Activated CD4-positive, alpha-beta T cell treated with anti-CD3 and anti-CD28 coated beads, Interleukin-2, amount 10 ng/mL, durations not matched to agents 24 days and 14 days (primary cell): Measurements from ENCODE around the gene LRRC4C. TPM values are rescaled to one million over a fixed set of nuclear protein-coding genes. Genes with fewer than 3 reads are reported as not detected.

ENCODE experiments used
- DNase-seq: peaks from one replicate; pipeline ENCODE4 v3.0.0; 2022
- H3K27ac Mint-ChIP-seq: one replicate; pipeline ENCODE4 v1.8.0; 2022; ENCODE audit warnings: mild to moderate bottlenecking, mixed read lengths
- H3K27me3 Mint-ChIP-seq: one replicate; pipeline ENCODE4 v1.8.0; 2022; ENCODE audit warnings: mixed read lengths
- H3K36me3 Mint-ChIP-seq: one replicate; pipeline ENCODE4 v1.8.0; 2022; ENCODE audit warnings: low read depth, mild to moderate bottlenecking, mixed read lengths
- H3K4me1 Mint-ChIP-seq: one replicate; pipeline ENCODE4 v1.8.0; 2021; ENCODE audit warnings: mixed read lengths
- H3K4me3 Mint-ChIP-seq: one replicate; pipeline ENCODE4 v1.8.0; 2022; ENCODE audit warnings: mild to moderate bottlenecking, moderate library complexity, mixed read lengths
- H3K9me3 Mint-ChIP-seq: one replicate; pipeline ENCODE4 v1.8.0; 2021; ENCODE audit warnings: mixed read lengths
- intact Hi-C: fragments of 100-400 bp; cut with micrococcal nuclease; formaldehyde crosslinking; loops from one replicate; pipeline ENCODE4 v1.15.1; 2023
- total RNA-seq: library from RNA; stranded (reverse); gene quantifications from 2 replicates; pipeline ENCODE4 v1.2.3, GENCODE V29; 2022

Gene LRRC4C
- total RNA-seq, 1 donor from 2014 or later, result not detected

DNA sequence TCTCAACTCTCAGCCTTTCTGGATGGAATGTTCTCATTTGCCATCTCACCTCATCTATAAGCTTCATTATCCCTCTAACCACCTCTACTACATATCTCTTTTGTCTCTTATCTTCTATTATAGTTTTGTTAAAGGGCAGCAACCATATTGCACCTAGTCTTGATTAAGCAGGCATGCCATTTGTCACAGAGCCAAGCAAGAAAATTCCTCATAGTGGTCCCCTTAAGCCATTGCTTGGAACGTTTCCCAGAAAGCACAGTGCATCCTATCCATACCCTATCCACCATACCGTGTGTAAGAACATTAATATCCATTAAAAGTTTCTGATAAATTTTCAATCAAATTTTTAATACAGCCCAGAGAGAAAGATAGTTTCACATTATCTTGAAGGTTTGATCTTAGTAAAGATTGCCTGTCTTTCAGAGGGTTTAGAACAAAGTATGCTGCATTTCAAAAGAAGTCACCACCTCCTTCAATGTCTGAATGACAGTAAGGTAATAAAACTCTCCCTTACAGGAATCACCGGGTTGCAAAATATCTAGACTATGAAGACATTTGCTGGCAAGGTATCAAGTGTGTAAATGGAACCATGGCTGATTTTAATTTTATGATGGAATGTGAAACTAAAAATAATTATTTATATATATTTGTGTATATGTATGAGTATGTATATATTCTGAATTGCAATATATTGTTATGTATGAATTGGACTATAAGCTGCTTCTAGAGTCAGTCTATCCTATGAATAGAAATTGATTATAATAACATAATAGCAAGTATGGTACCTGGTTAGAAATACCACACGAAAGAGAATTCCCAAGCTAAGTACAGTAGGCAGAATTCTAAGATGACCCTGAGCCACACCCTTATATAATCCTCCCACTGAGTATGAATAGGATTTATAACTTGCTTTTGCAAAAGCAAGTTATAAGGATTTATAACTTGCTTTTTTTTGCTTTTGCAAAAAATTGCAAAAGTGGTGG lies 1296.3 kb downstream of the LRRC4C start:
- DNase-seq, result no peak
- H3K27ac Mint-ChIP-seq, result no peak overlapping the region
- intact Hi-C loops, result no loop called here
- H3K4me1 Mint-ChIP-seq, result no peaks in the 10 kb centered on the region
- H3K4me3 Mint-ChIP-seq, result no peak overlapping the region
- H3K27me3 Mint-ChIP-seq, result no peaks in the 10 kb centered on the region
- H3K36me3 Mint-ChIP-seq, result no peaks in the 10 kb centered on the region
- H3K9me3 Mint-ChIP-seq, result peaks cover 10% of the 10 kb centered on the region

DNA sequence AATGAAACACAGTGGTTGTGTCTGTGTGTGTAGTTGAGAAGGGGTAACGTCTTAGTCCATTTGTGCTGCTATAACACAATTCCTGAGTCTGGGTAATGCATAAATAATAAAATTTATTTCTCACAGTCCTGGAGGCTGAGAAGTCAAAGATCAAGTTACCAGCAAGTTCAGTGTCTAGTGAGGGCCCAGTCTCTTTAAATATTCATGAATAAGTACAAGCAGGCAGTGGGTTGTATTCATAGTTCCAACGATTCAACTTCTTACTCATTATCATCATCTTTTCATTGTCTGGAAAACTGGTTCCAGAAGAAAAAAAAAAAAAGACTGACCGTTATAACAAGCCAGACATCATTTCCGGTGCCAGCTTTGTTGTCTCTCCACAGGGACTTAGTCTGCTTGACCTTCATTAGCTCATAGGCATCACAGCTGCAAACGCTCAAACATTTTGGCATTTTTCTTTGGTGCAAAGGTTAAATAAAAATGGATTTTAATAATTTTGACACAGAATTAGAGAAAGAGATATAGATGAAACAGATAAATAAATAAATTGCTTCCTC lies 1297.5 kb downstream of the LRRC4C start:
- Mint-ChIP-seq H3K4me3 (no peak overlapping the region), H3K27ac (no peak overlapping the region), H3K36me3 (no peaks in the 10 kb centered on the region), H3K27me3 (no peaks in the 10 kb centered on the region), H3K4me1 (no peaks in the 10 kb centered on the region), H3K9me3 (peaks cover 15% of the 10 kb centered on the region)
- intact Hi-C loops, result no loop called here
- DNase-seq, result no peak

DNA sequence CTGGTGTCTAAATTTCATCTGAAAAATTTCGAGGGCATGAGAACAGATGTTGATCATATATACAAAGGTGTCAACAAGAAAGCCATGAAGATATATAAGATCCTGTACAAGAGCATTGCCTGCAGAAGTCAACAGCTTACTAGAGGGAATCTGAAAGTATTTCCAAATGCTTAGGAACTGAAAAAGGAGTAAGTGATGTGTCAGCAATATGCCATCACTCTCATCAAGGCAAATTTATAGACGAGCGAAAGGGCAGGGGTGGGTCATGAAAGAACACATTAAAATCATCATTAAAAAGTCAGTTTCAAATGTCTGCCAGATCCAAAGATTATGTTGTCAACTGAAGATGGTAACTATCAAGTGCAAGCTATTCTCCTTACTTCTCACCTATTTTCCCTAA lies 1299.0 kb downstream of the LRRC4C start:
- H3K9me3 Mint-ChIP-seq, result peaks cover 24% of the 10 kb centered on the region
- intact Hi-C loops, result no loop called here
- no peak overlapping the region for H3K4me3 Mint-ChIP-seq
- H3K27me3 Mint-ChIP-seq, result no peaks in the 10 kb centered on the region
- H3K36me3 Mint-ChIP-seq, result no peaks in the 10 kb centered on the region
- H3K27ac Mint-ChIP-seq, result no peak overlapping the region
- no peak for DNase-seq
- no peaks in the 10 kb centered on the region for H3K4me1 Mint-ChIP-seq

DNA sequence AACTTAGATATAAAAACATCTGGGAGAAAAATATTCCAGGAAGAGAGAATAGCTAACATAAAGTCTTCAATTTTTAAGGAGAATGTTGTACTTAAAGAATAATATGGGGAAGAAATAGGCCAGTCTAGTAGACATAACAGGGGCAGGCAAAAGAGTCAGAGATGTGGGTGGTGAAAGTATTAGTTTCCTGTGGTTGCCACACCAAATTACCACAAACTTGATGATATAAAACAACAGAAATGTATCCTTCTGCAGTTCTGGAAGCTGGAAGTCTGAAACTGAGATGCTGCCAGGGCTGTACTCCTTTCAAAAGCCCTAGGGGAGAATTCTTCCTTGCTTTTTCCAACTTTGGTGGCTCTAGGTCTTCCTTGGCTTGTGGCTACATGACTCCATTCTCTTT lies 1309.7 kb downstream of the LRRC4C start:
- Mint-ChIP-seq H3K4me3 (no peak overlapping the region), H3K36me3 (no peaks in the 10 kb centered on the region), H3K27ac (no peak overlapping the region), H3K9me3 (peaks cover 9% of the 10 kb centered on the region), H3K27me3 (no peaks in the 10 kb centered on the region), H3K4me1 (no peaks in the 10 kb centered on the region)
- DNase-seq, result no peak
- intact Hi-C loops, result no loop called here

DNA sequence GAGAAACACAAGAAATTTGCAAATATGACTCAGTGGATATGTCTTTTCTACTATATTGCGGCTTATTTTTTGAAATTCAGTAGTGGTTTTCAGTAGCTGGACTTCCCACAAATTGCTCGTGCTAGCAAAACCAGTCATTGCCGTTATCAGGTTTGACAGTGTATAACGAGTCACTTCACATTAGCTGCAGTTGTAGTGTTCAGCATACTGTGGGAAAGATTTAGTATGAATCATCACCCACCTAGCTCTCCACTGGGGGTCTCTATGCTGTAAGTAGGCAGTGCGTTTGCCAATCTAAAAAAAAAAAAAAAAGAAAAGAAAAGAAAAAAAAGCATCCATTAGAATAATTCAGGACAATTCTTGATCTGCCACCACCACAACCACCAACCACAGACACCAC lies 1318.9 kb downstream of the LRRC4C start:
- Mint-ChIP-seq H3K27ac (no peak overlapping the region), H3K4me3 (no peak overlapping the region), H3K36me3 (no peaks in the 10 kb centered on the region), H3K27me3 (no peaks in the 10 kb centered on the region), H3K4me1 (no peaks in the 10 kb centered on the region), H3K9me3 (peaks cover 4% of the 10 kb centered on the region)
- intact Hi-C loops, result no loop called here
- DNase-seq, result no peak

DNA sequence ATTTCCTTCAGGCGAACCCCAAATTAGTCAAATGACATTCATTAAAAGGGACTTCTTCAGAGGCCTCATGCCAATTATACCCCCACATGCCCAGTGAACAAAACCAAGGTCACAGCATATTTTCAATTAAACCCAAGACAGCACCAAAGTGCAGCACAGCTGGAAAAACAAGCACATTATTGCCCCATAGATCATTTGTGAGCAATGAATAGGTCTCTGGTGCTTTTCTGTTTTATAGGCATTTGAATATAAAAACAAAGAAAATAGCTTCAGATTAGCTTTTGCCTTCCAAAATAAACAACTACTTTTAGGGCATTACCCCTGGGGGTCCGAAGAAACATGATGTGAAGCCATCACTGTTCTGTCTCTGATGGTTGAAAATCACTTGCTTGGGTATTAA lies 1319.9 kb downstream of the LRRC4C start:
- Mint-ChIP-seq H3K36me3 (no peaks in the 10 kb centered on the region), H3K4me1 (no peaks in the 10 kb centered on the region), H3K27ac (no peak overlapping the region), H3K27me3 (no peaks in the 10 kb centered on the region), H3K4me3 (no peak overlapping the region), H3K9me3 (peaks cover 4% of the 10 kb centered on the region)
- intact Hi-C loops, result no loop called here
- no peak for DNase-seq

DNA sequence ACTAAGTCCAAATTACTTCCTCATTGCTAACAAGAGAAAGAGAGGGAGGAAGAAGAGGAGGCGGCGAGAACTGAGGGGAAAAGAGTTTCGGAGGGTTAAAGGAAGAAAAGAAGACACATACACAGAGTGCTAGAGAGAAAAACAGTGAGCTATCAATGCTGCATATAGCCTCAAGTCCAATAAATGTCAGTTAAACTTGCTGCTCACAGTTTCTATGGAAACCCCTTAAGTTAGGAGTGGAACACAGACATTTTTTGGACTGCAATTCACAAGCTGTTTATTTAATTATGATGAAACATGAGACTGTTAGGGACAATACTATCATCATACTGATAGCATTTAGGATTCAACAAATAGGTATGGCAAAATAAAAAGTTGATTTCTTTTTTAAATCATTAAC lies 1320.4 kb downstream of the LRRC4C start:
- H3K4me1 Mint-ChIP-seq, result no peaks in the 10 kb centered on the region
- H3K4me3 Mint-ChIP-seq, result no peak overlapping the region
- intact Hi-C loops, result no loop called here
- no peak overlapping the region for H3K27ac Mint-ChIP-seq
- no peaks in the 10 kb centered on the region for H3K36me3 Mint-ChIP-seq
- DNase-seq, result no peak
- H3K27me3 Mint-ChIP-seq, result no peaks in the 10 kb centered on the region
- peaks cover 4% of the 10 kb centered on the region for H3K9me3 Mint-ChIP-seq

DNA sequence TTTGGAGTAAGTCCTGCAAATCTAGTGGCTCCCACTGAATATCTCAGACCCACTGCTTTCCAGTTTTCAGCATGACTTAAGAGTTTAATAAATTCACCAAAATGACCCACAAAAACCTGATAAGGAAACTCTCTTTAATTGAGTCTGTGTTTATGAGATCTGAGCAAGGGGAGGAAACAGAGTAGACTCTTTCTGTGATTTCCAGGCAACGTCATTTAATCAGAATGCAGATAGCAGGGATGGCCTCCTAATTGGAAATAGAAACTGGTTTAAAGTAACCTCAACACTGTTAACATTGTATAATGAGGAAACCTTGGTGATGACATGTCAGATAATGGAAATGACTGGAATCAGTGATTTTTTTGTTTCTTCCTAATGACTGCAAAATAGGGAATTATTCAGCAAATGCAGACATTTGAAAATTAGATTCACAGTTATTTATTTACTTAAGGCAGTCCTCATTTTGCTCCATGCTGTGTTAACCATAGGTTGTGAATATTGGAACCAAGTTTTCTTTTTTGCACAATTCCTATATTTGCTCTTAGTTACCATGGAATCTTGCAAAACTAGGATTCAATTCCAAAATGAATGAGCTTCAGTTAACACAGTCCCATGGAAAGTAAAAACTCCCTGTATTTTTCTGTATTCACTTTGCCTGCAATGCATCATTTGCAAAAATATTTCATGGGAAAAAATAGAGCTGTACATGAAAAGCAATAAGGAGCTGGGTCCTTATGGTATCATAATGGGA lies 1324.5 kb downstream of the LRRC4C start:
- Mint-ChIP-seq H3K4me1 (no peaks in the 10 kb centered on the region), H3K9me3 (no peaks in the 10 kb centered on the region), H3K27ac (no peak overlapping the region), H3K27me3 (no peaks in the 10 kb centered on the region), H3K4me3 (no peak overlapping the region), H3K36me3 (no peaks in the 10 kb centered on the region)
- no peak for DNase-seq
- intact Hi-C loops, result no loop called here

DNA sequence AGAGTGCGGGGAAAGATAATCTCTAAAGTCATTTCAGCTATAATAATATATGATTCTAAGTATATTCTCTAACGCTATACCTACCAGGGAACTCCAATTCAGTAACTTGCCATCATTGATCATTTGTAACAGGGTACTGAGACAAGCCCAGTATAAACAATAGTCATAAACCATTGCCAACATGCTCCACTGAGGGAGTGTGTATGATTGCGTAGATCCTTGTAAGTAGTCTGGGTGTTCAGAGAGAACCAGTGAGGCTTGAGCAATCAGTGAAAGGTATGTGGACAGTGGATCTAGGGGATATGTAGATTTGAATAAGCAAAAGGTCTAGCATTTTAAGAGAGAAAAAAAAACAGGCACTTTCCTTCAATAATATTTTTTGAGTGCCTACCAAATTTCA lies 1326.0 kb downstream of the LRRC4C start:
- no peak overlapping the region for H3K27ac Mint-ChIP-seq
- H3K9me3 Mint-ChIP-seq, result no peaks in the 10 kb centered on the region
- no peak for DNase-seq
- intact Hi-C loops, result no loop called here
- H3K4me1 Mint-ChIP-seq, result no peaks in the 10 kb centered on the region
- H3K36me3 Mint-ChIP-seq, result no peaks in the 10 kb centered on the region
- H3K27me3 Mint-ChIP-seq, result no peaks in the 10 kb centered on the region
- no peak overlapping the region for H3K4me3 Mint-ChIP-seq

DNA sequence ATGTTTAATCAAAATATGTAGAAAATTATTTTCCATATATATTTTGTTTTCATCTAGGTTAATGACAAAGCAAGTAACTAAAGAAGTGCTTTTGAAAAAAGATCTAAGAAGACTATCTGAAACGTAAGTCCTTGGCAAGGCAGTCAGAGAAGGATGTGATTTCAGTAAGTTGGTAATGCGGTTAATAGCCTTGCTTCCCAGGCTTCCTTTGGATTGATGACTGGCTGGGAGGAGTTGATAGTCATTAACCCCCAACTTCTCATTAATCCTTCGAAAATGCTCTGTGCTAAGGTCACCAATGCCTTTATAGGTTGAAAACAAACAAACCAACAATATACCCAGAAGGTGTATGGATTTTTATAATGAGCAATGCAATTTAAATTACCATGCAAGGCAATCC lies 1326.5 kb downstream of the LRRC4C start:
- H3K27me3 Mint-ChIP-seq, result no peaks in the 10 kb centered on the region
- no peak overlapping the region for H3K4me3 Mint-ChIP-seq
- no peaks in the 10 kb centered on the region for H3K36me3 Mint-ChIP-seq
- no peaks in the 10 kb centered on the region for H3K4me1 Mint-ChIP-seq
- intact Hi-C loops, result no loop called here
- H3K27ac Mint-ChIP-seq, result no peak overlapping the region
- no peaks in the 10 kb centered on the region for H3K9me3 Mint-ChIP-seq
- DNase-seq, result no peak

DNA sequence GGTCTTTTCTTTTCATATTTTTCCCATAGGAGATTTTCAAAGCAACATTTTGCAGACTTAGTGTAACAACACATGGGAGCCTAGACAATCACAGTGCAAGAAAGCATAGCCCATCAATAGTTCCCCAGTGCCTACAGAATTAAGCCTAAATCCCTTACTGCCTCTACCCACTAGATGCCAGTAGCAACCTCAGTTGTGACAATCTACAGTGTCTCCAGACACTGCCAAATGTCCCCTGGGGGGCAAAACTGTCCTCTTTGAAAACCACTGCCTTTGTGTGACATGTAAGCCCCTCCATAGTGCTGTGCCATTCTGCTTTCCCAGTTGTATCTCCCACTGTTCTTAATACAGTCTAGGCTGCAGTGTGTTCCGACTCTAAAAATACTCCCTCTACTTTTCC lies 1329.0 kb downstream of the LRRC4C start:
- Mint-ChIP-seq H3K27ac (no peak overlapping the region), H3K4me1 (no peaks in the 10 kb centered on the region), H3K9me3 (no peaks in the 10 kb centered on the region), H3K4me3 (no peak overlapping the region), H3K36me3 (no peaks in the 10 kb centered on the region), H3K27me3 (no peaks in the 10 kb centered on the region)
- DNase-seq, result no peak
- intact Hi-C loops, result no loop called here

DNA sequence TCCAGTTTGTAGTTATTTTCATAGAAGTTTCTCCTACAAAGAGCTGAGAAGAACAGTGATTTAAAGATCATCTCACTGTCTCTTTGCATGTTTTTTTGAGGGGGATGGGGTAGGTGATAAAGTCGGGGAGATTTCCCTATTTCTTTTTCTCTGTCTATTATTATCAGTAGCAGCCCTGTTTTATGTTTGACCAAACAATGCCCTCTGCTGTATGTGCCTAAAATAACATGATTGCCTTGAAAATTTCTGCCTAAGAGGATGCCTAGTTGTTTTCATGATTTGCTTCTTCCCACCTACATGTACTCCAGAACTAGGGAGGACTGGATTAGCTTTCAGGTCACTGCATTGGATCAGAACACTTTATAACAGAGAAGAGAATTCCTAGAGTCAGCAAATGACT lies 1330.2 kb downstream of the LRRC4C start:
- intact Hi-C loops, result no loop called here
- Mint-ChIP-seq H3K4me1 (no peaks in the 10 kb centered on the region), H3K27me3 (no peaks in the 10 kb centered on the region), H3K9me3 (peaks cover 2% of the 10 kb centered on the region), H3K4me3 (no peak overlapping the region), H3K36me3 (no peaks in the 10 kb centered on the region), H3K27ac (no peak overlapping the region)
- DNase-seq, result no peak

DNA sequence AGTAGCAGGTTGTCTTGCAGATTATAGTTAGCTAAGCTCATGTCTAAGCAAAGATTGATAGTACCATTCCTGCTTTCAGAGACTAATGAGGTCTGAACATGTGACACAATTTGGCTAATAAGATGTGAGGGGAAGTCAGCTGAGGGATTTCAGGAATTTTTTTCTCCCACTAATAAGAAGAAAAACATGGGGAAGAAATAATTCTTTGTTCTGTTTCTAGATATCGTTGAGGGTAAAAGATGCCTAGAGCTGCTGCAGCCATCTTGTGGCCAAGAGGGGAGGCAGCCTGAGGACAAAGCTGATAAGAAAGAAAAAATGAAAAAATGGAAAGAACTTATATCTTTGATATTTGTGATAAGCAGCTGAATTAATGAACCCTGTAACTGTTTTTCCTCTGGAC lies 1334.4 kb downstream of the LRRC4C start:
- no peak for DNase-seq
- intact Hi-C loops, result no loop called here
- no peak overlapping the region for H3K4me3 Mint-ChIP-seq
- no peaks in the 10 kb centered on the region for H3K4me1 Mint-ChIP-seq
- H3K27me3 Mint-ChIP-seq, result no peaks in the 10 kb centered on the region
- H3K27ac Mint-ChIP-seq, result no peak overlapping the region
- no peaks in the 10 kb centered on the region for H3K36me3 Mint-ChIP-seq
- peaks cover 3% of the 10 kb centered on the region for H3K9me3 Mint-ChIP-seq

DNA sequence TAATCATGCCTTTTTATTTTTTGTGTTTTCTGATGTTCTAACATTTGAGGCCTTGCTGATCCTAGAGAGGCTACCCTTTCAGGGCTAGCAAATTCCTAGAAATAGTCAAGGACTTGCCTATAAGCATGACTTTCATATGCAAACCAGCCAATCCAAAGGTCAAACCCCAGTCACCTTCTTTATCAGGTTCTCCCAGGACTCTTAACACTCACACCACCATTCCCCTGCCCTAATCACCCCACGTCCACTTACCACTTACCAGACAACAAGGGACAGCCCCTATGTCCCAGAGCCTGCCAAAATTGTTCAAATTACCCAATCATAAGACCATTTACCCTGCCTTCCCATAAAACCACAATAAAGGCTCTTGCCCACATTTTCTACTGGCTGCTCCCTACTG lies 1339.8 kb downstream of the LRRC4C start:
- Mint-ChIP-seq H3K4me1 (no peaks in the 10 kb centered on the region), H3K27me3 (no peaks in the 10 kb centered on the region), H3K27ac (no peak overlapping the region), H3K36me3 (no peaks in the 10 kb centered on the region), H3K9me3 (peaks cover 3% of the 10 kb centered on the region), H3K4me3 (no peak overlapping the region)
- intact Hi-C loops, result no loop called here
- DNase-seq, result no peak
